MM.1S (cell line): Measurements from ENCODE around the gene TMEM14B.

Source experiments
- EZH2 ChIP-seq: fragments of 300-600 bp; sonication (generic); optimal IDR thresholded peaks from 2 replicates; pipeline ENCODE3; 2017; ENCODE audit warnings: low read depth, mild to moderate bottlenecking, antibody characterized with exemption, low read length, mixed read lengths
- EZH2phosphoT487 ChIP-seq: fragments of 300-600 bp; sonication (generic); IDR thresholded peaks from 2 replicates; pipeline ENCODE4 v1.6.1; 2018; ENCODE audit warnings: antibody characterized with exemption, low read length
- TF ChIP-seq, protein P1 (sequence below): fragments of 300-600 bp; sonication (generic); IDR thresholded peaks from 2 replicates; pipeline ENCODE4 v1.5.1; 2016; ENCODE audit warnings: antibody characterized with exemption, low read length, mixed read lengths

DNA sequence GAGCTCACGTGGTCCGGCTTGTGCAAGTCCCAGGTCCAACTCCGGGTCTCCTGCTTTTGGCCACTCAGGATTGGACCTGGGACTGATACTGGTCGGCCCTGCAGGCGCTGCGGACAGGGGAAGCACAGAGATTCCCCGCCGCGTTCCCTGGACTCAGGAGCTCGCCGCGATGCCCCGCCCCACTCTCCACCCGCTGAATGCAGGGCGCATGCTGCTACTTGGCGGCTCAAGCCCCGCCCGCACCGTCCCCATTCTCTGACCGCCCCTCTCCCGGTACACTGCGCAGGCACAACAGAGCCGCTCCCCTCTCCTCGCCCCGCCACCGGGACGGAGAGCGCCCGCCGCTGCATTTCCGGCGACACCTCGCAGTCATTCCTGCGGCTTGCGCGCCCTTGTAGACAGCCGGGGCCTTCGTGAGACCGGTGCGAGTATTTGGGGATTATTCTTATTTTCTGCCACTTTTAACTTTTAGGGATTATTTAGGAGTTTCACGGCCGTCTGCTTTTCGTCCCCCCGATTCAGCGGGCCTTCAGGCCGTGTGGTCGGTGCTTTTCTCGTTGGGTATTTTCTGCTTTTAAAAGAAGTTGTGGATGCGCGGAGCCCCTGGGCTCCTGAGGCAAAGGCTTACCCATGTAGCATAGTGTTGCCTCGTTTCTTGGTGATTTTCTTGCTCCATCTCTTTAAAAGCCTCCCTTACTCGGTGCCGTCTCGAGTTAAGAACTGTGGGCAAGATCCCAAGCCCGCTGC lies 24.6 kb upstream of the TMEM14B start, which contains the start of gene TMEM14C:
- TF ChIP-seq, protein P1, sequence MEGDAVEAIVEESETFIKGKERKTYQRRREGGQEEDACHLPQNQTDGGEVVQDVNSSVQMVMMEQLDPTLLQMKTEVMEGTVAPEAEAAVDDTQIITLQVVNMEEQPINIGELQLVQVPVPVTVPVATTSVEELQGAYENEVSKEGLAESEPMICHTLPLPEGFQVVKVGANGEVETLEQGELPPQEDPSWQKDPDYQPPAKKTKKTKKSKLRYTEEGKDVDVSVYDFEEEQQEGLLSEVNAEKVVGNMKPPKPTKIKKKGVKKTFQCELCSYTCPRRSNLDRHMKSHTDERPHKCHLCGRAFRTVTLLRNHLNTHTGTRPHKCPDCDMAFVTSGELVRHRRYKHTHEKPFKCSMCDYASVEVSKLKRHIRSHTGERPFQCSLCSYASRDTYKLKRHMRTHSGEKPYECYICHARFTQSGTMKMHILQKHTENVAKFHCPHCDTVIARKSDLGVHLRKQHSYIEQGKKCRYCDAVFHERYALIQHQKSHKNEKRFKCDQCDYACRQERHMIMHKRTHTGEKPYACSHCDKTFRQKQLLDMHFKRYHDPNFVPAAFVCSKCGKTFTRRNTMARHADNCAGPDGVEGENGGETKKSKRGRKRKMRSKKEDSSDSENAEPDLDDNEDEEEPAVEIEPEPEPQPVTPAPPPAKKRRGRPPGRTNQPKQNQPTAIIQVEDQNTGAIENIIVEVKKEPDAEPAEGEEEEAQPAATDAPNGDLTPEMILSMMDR, result no peak
- no peak for TF ChIP-seq EZH2phosphoT487
- no peak for TF ChIP-seq EZH2
